ENCODE measurements around the gene GRID1. TPM values are rescaled to one million over a fixed set of nuclear protein-coding genes. Genes with fewer than 3 reads are reported as not detected.
A peak's percentile ranks its signal among the peaks of the same experiment; 100 is the strongest.

The GRID1 gene
- total RNA-seq, 2 donors from 2014 or later, result 0.37 to 0.67 TPM

GRCh38 chr10:86393862-86394455, 27.4 kb upstream of the GRID1 start:
- TF ChIP-seq CTCF (IDR thresholded peaks at IDR 0.05), result no peak
- Histone ChIP-seq H3K9me3 (no peaks in the 10 kb centered on the region), H3K4me3 (no peak overlapping the region), H3K36me3 (no peaks in the 10 kb centered on the region), H3K27ac (no peak overlapping the region), H3K4me1 (peaks cover 0 to 8% of the 10 kb centered on the region in 2 donors), H3K27me3 (peaks cover 6% of the 10 kb centered on the region in 2 donors)
- no peak for DNase-seq (ENCODE audit: low spot score)

- peaks cover 0 to 8% of the 10 kb centered on the region in 2 donors for H3K4me1 ChIP-seq
- peaks cover 6 to 7% of the 10 kb centered on the region in 2 donors for H3K27me3 ChIP-seq
- H3K9me3 ChIP-seq, result no peaks in the 10 kb centered on the region
- no peak overlapping the region for H3K4me3 ChIP-seq
- no peak for TF ChIP-seq CTCF (IDR thresholded peaks at IDR 0.05)
- no peaks in the 10 kb centered on the region for H3K36me3 ChIP-seq
- H3K27ac ChIP-seq, result no peak overlapping the region
- peak; percentile 40 for DNase-seq (ENCODE audit: low spot score)
Observed at GRCh38 chr10:86393362-86393761, 26.8 kb upstream of the GRID1 start.

- TF ChIP-seq CTCF (IDR thresholded peaks at IDR 0.05), result no peak
- peaks cover 6 to 11% of the 10 kb centered on the region in 2 donors for H3K27me3 ChIP-seq
- DNase-seq (ENCODE audit: low spot score), result no peak
- no peak overlapping the region for H3K27ac ChIP-seq
- no peak overlapping the region for H3K4me3 ChIP-seq
- H3K4me1 ChIP-seq, result peaks cover 0 to 8% of the 10 kb centered on the region in 2 donors
- H3K36me3 ChIP-seq, result no peaks in the 10 kb centered on the region
- no peaks in the 10 kb centered on the region for H3K9me3 ChIP-seq
Observed at GRCh38 chr10:86392723-86393094, 26.1 kb upstream of the GRID1 start.

GRCh38 chr10:86391986-86392722, 25.6 kb upstream of the GRID1 start:
- H3K36me3 ChIP-seq, result no peaks in the 10 kb centered on the region
- DNase-seq (ENCODE audit: low spot score), result peak; percentile 36
- H3K27me3 ChIP-seq, result peaks cover 6 to 11% of the 10 kb centered on the region in 2 donors
- H3K4me1 ChIP-seq, result peaks cover 0 to 8% of the 10 kb centered on the region in 2 donors
- no peak overlapping the region for H3K27ac ChIP-seq
- no peak for TF ChIP-seq CTCF (IDR thresholded peaks at IDR 0.05)
- H3K4me3 ChIP-seq, result no peak overlapping the region
- H3K9me3 ChIP-seq, result no peaks in the 10 kb centered on the region

- DNase-seq (ENCODE audit: low spot score), result peak; percentile 30
- Histone ChIP-seq H3K9me3 (no peaks in the 10 kb centered on the region), H3K4me3 (no peak overlapping the region), H3K4me1 (peaks cover 0 to 8% of the 10 kb centered on the region in 2 donors), H3K27me3 (peaks cover 6 to 11% of the 10 kb centered on the region in 2 donors), H3K27ac (no peak overlapping the region), H3K36me3 (no peaks in the 10 kb centered on the region)
- TF ChIP-seq CTCF (IDR thresholded peaks at IDR 0.05), result no peak
Observed at GRCh38 chr10:86391236-86391840, 24.7 kb upstream of the GRID1 start.
